Measurements from ENCODE around the gene OR2A2.
"Not testable (repeated sequence)": the region's sequence is repeated elsewhere in the genome, so short reads cannot be mapped to it uniquely, and the experiment has no call there.

The OR2A2 gene, protein sequence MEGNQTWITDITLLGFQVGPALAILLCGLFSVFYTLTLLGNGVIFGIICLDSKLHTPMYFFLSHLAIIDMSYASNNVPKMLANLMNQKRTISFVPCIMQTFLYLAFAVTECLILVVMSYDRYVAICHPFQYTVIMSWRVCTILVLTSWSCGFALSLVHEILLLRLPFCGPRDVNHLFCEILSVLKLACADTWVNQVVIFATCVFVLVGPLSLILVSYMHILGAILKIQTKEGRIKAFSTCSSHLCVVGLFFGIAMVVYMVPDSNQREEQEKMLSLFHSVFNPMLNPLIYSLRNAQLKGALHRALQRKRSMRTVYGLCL

DNA sequence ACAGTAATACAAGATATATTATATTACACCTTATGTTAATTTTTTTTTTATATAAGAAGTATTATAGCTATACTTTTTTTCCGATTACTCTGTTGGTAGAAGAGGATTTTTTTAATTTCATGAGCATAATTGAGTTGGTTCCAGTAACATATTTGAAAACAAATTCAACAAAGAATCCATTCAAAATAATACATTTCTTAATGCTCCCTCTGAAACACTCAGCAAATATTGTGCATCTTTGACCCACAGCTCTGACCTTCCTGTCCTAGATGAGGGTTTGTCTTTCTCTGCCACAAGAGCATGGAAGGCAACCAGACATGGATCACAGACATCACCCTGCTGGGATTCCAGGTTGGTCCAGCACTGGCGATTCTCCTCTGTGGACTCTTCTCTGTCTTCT, at the start of gene OR2A2:
OR2A2 (plus strand) TSS at position 301 of the 400 bp plus-strand sequence; CDS start at position 301, 0 bp downstream.
- no peak for DNase-seq

DNA sequence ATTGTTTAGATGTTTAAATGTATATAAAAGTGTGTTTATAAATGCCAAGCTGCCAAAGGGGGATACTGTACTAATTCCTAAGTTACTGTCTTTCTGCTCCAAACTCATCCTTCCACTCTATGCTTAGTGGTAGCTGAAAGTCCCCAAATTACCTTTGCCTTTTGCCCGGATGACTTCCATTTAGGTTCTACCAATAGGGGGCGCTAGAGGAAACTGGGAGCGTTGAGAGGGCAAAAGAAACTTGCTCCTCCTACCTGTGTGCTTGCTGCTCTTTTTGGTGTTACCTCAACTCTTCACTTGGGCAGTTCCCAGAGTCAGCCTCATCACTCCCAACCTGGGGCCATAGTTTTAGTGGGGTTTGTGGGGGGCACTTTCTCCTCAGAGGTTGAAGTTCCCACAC, 45.7 kb upstream of the OR2A2 start:
- DNase-seq: no peak

DNA sequence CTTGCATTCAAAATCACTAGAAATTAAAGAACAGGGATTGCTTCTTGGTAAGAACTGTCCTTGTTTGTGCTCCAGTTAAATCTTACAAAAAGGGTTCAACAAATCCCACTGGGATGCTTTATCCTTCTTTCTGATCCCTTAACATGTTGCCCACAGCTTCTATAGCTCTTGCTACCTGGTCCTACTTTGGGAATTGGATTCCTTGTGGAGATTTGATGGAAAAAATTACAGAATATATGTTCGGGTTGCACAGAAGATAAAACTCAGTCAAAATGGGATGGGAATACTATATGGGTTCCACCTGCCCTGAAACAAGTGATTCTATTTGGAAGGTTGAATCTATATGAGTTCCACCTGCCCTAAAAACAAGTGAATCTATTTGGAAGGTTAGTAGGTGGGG, 39.9 kb upstream of the OR2A2 start, which contains the start of gene OR2A25:
OR2A25 (plus strand) TSS at position 301 of the 400 bp plus-strand sequence. CDS start 4,409 bp downstream, outside the sequence.
- no peak for DNase-seq

DNA sequence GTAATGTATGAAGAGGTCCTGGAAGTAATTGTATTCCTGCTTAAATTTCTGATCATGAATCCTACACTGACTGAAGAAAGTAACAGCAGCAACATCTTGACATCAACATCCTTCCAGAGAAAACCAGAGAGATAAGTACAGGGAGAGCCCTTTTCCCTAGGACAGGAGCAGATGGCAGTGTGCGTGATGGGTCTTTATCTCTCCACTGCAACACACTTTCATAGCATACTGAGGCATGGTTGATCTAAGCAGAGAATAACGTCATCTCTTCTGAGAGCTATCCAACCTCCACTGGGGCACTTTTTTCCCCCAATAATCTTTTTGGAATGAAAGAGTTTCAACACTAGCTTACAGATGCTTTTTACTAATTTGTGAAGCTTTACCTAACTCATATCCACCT, 39.4 kb upstream of the OR2A2 start:
- no peak for DNase-seq

DNA sequence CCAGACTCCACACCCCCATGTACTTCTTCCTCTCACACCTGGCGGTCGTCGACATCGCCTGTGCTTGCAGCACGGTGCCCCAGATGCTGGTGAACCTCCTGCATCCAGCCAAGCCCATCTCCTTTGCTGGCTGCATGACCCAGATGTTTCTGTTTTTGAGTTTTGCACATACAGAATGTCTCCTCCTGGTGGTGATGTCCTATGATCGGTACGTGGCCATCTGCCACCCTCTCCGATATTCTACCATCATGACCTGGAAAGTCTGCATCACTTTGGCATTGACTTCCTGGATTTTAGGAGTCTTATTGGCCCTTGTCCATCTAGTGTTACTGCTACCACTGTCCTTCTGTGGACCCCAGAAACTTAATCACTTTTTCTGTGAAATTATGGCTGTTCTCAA, 35.0 kb upstream of the OR2A2 start:
- DNase-seq: no peak

DNA sequence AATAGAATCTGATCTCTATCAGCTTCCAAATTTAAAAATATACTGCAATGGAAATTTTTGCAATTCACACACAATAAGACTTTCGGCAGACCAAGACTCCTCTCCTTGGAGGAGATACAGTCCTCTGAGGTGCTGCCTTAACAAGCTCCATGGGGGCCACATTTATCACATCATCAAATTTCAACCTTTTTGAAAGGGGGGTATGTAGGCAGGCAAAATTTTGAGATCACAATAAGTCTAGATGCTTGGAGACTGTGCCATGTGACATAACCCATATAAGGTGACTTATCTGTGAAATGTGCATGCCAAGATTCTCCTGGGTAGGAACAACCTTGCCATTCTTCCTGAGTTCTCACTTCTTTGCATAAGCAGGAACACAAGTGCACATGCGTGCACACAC, 23.4 kb upstream of the OR2A2 start, which contains the start of gene OR2A12:
OR2A12 (plus strand) TSS at position 301 of the 400 bp plus-strand sequence. CDS start 8,830 bp downstream, outside the sequence.
- DNase-seq: no peak

DNA sequence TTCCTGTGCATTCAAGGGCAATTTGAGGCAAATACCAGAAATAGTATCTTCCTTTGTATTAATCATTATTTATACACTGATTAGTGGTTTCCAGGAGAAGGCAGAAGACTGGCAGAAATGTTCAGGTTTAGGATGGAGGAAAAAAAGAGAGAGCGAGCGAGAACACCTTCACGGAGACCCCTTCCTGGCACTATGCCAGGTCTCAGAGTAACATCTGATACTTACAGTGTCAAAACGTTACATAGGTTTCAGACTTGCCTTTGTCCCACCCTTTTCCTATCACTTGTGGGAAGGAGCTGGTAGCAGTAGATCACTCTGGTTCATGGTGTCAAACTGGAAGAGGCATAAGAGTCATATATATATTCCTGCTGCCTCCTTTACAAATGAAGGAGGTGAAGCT, 22.7 kb upstream of the OR2A2 start:
- no peak for DNase-seq

DNA sequence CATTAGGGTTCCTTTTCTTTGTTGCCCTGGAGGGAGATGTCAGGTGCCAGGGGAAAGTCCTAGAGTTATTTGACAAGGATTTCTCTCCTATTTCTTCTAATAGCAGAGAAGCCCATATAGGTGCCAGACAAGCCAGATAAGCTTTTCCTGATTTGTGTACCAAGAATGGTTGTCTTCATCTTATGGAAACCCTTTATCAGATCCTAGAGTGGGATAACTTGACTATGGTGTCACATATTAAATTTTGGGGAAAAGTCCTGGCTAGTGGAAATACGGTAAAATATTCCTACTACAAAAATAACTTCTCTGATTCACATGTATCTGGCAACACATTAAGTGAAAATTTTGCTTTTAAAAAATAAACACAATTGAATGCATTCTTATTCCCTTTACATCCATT, 22.2 kb upstream of the OR2A2 start:
- DNase-seq: no peak

DNA sequence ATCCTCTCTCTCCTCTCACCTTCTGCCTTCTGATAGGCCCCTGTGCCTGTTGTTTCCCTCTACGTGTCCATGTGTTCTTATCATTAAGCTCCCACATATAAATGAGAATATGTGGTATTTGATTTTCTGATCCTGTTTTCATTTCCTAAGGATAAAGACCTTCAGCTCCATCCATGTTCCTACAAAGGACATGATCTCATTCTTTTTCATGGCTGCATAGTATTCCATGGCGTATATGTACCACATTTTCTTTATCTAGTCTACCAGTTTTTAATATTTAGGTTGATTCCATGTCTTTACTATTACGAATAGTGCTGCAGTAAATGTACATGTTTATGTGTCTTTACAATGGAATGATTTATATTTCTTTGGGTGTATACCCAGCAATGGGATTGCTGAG, 18.7 kb upstream of the OR2A2 start:
- no peak for DNase-seq

DNA sequence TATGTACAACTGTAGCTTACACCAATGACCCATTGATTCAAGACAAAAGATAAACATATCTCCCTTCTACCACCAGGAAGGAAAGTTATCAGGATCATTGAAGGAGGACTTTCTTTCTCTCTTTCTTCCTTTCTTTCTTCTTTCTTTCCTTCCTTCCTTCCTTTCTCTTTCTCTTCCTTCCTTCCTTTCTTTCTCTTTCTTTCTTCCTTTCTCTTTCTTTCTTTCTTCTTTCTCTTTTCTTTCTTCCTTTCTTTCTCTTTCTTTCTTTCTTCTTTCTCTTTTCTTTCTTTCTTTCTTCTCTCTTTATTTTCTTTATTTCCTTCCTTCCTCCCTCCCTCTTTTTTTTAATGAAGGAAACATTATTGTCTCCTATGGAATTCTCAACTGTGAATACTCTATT, 10.6 kb upstream of the OR2A2 start:
- DNase-seq: no peak

DNA sequence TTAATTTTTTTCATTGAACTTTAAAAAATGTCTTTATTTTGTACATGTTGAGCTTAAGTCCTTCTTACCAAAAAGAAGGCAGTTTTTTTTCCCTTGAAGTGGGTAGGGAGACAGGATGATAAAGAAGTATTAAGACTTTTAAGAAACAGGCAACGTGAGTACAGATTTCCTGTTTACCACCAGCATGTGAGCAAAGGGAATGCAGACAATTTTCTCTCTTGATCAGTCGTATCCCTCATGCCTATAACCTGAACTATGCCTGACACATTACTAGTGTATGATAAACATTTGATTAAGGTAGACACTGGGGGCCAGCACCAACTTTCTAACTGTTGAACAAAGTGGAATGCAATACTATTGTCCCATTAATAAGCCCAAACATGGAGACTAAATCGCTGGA, 8.8 kb upstream of the OR2A2 start:
- no peak for DNase-seq

DNA sequence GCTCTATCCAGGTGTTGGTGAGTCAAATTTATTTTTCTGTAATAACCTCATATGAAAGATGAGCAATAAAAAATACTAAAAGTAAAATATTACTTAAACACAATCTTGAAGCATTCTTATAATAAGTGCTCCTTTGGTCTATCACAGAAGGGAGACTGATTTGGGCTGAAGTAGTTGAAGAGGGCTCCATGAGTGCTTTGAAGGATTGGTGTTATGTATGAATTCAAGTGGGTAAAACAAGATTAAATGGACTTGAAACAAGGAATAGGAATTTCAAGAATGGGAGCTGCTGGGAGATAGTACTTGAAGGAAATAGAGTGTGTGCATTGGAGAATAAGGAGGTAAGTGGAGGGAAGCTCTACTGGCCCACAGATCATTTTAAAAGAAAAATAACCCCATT, 7.3 kb upstream of the OR2A2 start:
- DNase-seq: no peak

DNA sequence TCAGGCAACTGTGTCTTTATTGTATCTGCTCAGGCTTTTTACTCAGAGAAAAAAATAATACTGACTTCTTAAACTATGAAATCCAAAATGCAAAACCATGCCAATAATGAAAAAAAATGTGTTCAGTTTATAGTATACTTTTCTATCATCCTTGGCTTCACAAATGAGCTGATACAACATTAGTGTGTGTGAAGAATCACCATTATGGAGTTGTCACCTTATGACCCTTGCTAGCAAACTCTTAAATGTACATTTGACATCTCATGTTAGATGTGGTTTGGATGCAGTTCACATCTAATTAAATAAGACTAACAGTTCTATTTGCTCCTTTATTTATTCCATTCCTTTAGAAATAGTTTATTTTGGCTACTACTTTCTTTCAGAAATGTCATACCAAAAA, 4.2 kb upstream of the OR2A2 start:
- DNase-seq: no peak

DNA sequence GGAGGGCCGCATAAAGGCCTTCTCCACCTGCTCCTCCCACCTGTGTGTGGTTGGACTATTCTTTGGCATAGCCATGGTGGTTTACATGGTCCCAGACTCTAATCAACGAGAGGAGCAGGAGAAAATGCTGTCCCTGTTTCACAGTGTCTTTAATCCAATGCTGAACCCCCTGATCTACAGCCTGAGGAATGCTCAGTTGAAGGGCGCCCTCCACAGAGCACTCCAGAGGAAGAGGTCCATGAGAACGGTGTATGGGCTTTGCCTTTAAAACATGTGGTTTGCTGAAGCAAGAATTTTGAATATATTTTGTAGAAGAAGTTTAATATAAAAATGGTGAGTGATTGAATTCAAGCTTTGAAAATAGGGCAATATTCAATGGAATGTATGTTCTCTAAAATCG, 889 bp downstream of the OR2A2 start:
- no peak for DNase-seq

DNA sequence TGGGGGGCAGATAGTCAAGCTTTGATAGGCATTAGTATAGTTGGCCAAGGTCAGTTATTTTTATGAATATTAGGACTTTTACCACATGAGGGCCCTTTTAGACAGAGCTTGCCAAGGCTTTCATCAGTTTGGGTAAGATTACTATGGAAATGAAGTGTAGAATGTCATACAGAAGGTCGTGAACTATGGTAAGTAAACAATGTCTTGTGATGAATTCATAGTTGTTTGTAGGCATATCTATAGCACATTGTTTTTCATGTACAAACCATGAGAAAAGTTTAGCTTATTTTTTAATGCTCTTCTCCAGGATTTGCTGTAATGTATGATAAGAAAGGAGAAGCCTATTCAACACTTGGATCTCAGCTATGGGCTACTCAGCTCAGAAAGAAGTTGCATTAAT, 4.3 kb downstream of the OR2A2 start:
- no peak for DNase-seq

DNA sequence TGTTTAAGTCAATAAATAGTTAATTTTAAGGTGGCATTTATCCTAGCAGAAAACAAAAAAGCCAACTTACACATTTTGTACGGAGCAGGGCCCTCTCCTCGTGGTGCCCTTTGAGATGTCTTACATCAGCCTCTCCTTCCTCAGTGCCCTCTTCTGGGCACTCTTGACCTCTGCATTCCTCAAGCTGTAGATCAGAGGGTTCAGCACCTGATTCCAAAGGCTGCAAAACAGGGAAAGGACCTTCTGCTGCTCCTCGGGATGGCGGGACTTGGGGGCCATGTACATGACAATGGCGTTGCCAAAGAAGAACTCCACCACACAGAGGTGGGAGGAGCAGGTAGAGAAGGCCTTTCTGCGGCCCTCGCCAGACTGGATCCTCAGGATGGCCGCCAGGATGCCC, 9.0 kb downstream of the OR2A2 start:
- no peak for DNase-seq

DNA sequence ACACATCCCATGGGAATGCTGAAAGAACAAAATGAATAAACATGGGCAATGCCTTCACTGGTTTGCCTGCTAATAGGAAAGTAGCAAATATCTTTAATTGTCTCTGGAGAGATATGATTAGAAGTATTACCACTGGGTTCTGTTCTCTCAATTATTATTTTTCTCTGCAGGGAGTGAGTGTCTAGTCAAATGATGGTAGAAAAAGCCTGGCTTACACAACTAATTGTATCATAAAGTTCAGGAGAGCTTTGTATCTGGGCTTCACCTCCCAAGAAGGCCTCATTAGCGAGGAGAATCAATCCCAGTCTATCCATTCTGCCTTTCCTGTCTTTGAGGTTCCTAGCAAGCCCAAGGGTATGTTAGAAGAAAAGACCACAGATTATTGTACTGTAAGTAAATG, 13.5 kb downstream of the OR2A2 start, which contains the start of gene OR2A14:
OR2A14 (plus strand) TSS at position 301 of the 400 bp plus-strand sequence. CDS start 5,937 bp downstream, outside the sequence.
- DNase-seq: no peak

DNA sequence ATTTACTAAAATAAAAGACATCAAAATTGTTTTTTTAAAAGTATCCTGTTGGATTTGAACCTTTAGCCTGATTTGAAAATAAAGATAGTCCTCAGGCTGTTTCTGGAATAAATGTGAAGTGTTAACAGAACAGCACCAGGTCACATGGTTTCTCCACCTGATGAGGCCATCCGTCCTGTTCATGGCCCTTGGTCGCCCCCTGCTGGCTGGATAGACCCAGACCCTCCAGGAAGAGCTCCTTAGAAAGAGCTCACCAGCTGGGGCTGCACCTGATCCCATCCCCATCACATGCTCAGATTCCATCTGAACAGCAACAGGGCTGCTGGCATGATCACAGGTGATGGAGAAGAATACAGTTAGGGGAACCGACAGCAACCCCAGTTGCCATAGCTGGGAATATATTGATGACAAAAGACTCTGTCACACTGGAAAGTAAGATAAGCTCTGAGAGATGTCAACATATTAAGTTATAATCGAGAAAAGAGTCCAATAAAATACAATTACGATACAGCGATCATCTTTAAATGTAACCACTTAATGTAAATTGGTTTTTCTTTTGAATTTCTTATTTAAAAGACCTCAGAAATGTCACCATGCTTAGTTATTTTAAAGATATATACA, 18.4 kb downstream of the OR2A2 start:
- DNase-seq: peak; percentile 94

DNA sequence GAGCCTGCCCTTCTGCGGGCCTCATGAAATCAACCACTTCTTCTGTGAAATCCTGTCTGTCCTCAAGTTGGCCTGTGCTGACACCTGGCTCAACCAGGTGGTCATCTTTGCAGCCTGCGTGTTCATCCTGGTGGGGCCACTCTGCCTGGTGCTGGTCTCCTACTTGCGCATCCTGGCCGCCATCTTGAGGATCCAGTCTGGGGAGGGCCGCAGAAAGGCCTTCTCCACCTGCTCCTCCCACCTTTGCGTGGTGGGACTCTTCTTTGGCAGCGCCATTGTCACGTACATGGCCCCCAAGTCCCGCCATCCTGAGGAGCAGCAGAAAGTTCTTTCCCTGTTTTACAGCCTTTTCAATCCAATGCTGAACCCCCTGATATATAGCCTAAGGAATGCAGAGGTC, 20.2 kb downstream of the OR2A2 start:
- not testable (repeated sequence) for DNase-seq

DNA sequence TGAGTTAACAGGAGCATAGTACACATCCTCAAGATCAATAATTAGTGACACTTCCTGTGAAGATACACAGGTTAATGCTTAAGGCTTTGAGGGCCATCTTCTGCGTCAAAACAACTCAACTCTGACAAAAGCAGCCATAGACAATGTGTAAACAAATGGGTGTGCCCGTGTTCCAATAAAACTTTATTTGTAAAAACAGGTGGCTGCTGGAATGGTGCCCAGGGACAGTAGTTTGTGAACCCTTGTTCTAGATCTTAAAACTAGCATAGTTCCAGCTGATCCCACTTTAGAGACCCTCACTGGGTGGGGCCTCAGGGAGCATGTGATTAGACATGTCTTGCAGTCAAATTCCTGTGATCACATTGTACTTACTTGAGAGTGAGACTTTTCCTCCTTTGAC, 21.3 kb downstream of the OR2A2 start:
- DNase-seq: no peak

DNA sequence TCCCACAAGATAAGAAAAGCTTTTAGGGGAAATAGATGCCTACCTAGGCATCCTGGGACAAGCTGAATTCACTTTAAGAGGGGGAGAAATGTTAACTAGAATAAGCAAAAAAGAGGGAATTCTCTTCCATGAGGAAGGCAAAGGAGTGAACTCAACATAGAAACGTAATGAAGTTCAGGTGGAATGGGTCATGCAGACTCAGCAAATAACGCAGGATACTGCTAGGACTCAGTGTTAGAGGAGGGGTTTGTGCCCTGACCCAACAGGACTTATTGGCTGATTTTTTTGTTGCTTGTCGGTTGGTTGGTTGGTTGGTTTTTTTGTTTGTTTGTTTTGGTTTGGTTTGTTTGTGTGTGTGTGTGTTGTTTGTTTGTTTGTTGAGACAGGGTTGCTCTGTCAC, 22.9 kb downstream of the OR2A2 start:
- no peak for DNase-seq

DNA sequence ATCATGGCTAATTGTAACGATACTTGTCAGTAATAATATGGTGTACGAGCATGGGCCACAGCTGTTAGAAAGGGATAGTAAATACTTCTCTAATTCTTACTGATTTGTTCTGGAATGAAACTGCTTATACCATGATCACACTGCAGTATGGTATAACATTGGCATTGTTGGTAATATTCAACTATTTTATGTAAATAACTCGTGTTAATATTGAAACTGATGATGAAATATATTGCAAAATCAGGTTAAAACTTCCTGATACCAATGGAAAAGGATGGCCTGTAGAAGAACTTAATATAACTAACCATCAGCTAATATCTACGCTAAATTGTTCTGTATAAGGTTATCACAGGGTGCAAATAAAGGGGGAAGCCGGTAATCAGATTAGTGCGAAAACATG, 23.9 kb downstream of the OR2A2 start:
- no peak for DNase-seq

DNA sequence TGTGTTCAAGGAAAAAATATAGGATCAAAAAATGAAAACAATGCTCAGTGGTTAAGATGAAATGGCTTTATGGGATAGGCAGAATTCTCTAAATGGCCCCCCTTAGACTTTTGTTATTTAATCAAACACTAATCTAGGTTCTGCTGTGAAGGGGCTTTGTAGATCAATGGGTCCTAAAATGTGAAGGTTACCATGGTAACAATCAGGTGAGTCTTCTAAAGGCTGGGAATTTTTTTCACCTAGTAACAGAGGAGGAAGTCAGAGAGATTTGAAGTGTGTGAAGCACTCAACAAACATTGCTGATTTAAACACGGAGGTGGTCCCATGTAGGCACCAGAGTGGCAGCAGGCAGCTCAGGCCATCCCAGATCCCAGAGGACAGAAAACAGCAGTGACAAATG, 24.7 kb downstream of the OR2A2 start:
- DNase-seq: no peak

DNA sequence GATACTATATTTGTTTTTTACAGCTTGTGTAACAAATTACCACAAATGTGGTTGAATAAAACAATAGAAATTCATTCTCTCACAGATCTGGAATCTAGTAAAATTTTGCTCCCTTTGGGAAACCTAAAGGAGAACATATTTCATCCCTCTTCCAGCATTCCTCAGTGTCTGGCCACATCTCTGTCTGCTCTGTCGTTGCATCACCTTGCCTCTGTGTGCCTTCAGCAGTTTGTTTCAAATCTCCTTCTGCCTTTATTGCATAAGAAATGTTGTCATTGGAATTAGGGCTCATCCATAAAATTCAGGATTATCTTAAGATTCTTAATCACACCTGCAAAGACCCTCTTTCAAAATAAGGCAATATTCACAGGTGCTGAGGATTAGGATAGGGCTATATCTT, 28.1 kb downstream of the OR2A2 start:
- no peak for DNase-seq

DNA sequence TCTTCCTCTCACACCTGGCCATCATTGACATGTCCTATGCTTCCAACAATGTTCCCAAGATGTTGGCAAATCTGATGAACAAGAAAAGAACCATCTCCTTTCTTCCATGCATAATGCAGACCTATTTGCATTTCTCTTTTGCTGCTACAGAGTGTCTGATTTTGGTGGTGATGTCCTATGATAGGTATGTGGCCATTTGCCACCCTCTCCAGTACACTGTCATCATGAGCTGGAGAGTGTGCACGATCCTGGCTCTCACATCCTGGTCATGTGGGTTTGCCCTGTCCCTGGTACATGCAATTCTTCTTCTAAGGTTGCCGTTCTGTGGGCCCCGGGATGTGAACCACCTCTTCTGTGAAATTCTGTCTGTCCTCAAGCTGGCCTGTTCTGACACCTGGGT, 32.8 kb downstream of the OR2A2 start:
- no peak for DNase-seq
